ENCODE data around the gene LBR. TPM values are rescaled to one million over a fixed set of nuclear protein-coding genes. Genes with fewer than 3 reads are reported as not detected.

Gene LBR
- total and polyA plus RNA-seq, 2 experiments from 2014 or later = 50.6 to 91.3 TPM

DNA sequence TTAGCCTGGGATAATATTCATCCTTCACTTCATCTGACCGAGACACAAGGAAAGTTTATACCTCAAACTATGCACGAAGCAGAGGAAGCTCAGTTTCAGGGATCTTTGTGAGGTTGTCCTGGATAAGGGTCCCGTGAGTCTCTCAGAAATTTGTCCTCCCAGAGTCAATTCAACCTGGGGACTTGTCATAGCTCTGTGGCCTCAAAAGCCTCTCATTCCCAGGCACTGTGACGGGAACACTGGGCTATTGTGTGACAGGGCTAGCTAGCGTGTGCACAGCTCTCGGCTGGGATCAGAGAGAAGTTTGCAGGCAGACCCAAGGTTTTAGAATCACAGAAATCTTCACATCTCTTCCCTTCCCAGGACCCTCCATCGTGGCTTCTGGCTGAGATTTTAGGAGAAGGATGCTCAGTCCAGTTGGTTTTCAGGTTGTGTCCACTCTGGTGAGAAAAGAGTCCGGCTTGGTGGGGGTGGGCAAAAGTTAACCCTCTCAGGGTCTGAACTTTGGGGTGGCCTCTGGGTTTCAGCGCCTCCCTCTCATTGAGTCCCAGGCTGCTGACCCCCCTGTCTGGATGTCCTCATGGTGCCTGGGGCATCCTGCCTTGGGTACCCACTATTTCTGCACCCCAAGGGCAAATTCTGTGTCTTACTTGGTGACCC is 20.4 kb upstream of the LBR start:
- H3K9me3 Mint-ChIP-seq = no peaks in the 10 kb centered on the region
- DNase-seq (ENCODE audit: low spot score) = no peak

More for the DNA sequence above, 20.4 kb upstream of the LBR start:
- Histone ChIP-seq H3K4me3 (no peak overlapping the region), H3K4me1 (ENCODE audit: insufficient read depth) (peaks cover 13% of the 10 kb centered on the region), H3K79me2 (replicated peaks; ENCODE audit: insufficient read depth) (no peaks in the 10 kb centered on the region), H3K9me2 (ENCODE audit: insufficient read depth) (no peaks in the 10 kb centered on the region), H3K36me3 (ENCODE audit: insufficient read depth) (no peaks in the 10 kb centered on the region), H3K4me2 (no peak overlapping the region), H2AFZ (no peak overlapping the region), H4K20me1 (replicated peaks; ENCODE audit: insufficient read depth) (no peaks in the 10 kb centered on the region), H3K27ac (ENCODE audit: low read depth) (no peak overlapping the region), H3F3A (replicated peaks; ENCODE audit: low read depth) (no peaks in the 10 kb centered on the region), H3K27me3 (ENCODE audit: insufficient read depth) (no peaks in the 10 kb centered on the region)
- TF ChIP-seq EZH2 (IDR thresholded peaks at IDR 0.05; ENCODE audit: low read depth, unreplicated experiment) = no peak
- no peak for TF ChIP-seq NANOG (IDR thresholded peaks at IDR 0.05; ENCODE audit: borderline replicate concordance)
- no peak for TF ChIP-seq POLR2AphosphoS5 (IDR thresholded peaks at IDR 0.05; ENCODE audit: low read depth)
- no peak for TF ChIP-seq EZH2phosphoT487 (IDR thresholded peaks at IDR 0.05; ENCODE audit: unreplicated experiment)
- no peak for TF ChIP-seq ETS1 (IDR thresholded peaks at IDR 0.05)
- TF ChIP-seq CTCF (conservative IDR thresholded peaks at IDR 0.05; ENCODE audit: low read depth in 2 of 2) = no peak
- TF ChIP-seq, protein P1, sequence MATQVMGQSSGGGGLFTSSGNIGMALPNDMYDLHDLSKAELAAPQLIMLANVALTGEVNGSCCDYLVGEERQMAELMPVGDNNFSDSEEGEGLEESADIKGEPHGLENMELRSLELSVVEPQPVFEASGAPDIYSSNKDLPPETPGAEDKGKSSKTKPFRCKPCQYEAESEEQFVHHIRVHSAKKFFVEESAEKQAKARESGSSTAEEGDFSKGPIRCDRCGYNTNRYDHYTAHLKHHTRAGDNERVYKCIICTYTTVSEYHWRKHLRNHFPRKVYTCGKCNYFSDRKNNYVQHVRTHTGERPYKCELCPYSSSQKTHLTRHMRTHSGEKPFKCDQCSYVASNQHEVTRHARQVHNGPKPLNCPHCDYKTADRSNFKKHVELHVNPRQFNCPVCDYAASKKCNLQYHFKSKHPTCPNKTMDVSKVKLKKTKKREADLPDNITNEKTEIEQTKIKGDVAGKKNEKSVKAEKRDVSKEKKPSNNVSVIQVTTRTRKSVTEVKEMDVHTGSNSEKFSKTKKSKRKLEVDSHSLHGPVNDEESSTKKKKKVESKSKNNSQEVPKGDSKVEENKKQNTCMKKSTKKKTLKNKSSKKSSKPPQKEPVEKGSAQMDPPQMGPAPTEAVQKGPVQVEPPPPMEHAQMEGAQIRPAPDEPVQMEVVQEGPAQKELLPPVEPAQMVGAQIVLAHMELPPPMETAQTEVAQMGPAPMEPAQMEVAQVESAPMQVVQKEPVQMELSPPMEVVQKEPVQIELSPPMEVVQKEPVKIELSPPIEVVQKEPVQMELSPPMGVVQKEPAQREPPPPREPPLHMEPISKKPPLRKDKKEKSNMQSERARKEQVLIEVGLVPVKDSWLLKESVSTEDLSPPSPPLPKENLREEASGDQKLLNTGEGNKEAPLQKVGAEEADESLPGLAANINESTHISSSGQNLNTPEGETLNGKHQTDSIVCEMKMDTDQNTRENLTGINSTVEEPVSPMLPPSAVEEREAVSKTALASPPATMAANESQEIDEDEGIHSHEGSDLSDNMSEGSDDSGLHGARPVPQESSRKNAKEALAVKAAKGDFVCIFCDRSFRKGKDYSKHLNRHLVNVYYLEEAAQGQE (IDR thresholded peaks at IDR 0.05; ENCODE audit: unreplicated experiment) = no peak
- no peak for TF ChIP-seq STAT1 (IDR thresholded peaks at IDR 0.05; ENCODE audit: unreplicated experiment)
- TF ChIP-seq, protein P2, sequence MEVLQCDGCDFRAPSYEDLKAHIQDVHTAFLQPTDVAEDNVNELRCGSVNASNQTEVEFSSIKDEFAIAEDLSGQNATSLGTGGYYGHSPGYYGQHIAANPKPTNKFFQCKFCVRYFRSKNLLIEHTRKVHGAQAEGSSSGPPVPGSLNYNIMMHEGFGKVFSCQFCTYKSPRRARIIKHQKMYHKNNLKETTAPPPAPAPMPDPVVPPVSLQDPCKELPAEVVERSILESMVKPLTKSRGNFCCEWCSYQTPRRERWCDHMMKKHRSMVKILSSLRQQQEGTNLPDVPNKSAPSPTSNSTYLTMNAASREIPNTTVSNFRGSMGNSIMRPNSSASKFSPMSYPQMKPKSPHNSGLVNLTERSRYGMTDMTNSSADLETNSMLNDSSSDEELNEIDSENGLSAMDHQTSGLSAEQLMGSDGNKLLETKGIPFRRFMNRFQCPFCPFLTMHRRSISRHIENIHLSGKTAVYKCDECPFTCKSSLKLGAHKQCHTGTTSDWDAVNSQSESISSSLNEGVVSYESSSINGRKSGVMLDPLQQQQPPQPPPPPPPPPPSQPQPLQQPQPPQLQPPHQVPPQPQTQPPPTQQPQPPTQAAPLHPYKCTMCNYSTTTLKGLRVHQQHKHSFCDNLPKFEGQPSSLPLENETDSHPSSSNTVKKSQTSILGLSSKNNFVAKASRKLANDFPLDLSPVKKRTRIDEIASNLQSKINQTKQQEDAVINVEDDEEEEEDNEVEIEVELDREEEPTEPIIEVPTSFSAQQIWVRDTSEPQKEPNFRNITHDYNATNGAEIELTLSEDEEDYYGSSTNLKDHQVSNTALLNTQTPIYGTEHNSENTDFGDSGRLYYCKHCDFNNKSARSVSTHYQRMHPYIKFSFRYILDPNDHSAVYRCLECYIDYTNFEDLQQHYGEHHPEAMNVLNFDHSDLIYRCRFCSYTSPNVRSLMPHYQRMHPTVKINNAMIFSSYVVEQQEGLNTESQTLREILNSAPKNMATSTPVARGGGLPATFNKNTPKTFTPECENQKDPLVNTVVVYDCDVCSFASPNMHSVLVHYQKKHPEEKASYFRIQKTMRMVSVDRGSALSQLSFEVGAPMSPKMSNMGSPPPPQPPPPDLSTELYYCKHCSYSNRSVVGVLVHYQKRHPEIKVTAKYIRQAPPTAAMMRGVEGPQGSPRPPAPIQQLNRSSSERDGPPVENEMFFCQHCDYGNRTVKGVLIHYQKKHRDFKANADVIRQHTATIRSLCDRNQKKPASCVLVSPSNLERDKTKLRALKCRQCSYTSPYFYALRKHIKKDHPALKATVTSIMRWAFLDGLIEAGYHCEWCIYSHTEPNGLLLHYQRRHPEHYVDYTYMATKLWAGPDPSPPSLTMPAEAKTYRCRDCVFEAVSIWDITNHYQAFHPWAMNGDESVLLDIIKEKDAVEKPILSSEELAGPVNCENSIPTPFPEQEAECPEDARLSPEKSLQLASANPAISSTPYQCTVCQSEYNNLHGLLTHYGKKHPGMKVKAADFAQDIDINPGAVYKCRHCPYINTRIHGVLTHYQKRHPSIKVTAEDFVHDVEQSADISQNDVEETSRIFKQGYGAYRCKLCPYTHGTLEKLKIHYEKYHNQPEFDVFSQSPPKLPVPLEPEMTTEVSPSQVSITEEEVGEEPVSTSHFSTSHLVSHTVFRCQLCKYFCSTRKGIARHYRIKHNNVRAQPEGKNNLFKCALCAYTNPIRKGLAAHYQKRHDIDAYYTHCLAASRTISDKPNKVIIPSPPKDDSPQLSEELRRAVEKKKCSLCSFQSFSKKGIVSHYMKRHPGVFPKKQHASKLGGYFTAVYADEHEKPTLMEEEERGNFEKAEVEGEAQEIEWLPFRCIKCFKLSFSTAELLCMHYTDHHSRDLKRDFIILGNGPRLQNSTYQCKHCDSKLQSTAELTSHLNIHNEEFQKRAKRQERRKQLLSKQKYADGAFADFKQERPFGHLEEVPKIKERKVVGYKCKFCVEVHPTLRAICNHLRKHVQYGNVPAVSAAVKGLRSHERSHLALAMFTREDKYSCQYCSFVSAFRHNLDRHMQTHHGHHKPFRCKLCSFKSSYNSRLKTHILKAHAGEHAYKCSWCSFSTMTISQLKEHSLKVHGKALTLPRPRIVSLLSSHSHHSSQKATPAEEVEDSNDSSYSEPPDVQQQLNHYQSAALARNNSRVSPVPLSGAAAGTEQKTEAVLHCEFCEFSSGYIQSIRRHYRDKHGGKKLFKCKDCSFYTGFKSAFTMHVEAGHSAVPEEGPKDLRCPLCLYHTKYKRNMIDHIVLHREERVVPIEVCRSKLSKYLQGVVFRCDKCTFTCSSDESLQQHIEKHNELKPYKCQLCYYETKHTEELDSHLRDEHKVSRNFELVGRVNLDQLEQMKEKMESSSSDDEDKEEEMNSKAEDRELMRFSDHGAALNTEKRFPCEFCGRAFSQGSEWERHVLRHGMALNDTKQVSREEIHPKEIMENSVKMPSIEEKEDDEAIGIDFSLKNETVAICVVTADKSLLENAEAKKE (CRISPR knock-in tag; IDR thresholded peaks at IDR 0.05) = no peak
- no peak for TF ChIP-seq ZNF331 (CRISPR knock-in tag; IDR thresholded peaks at IDR 0.05; ENCODE audit: low read depth)
- TF ChIP-seq CREB1 (CRISPR knock-in tag; IDR thresholded peaks at IDR 0.05; ENCODE audit: low read depth) = no peak
- no peak for TF ChIP-seq ZNF114 (CRISPR knock-in tag; IDR thresholded peaks at IDR 0.05)
- TF ChIP-seq JUNB (IDR thresholded peaks at IDR 0.05; ENCODE audit: unreplicated experiment) = no peak
- ATAC-seq = no peak
- Mint-ChIP-seq H3K4me1 (peaks cover 32% of the 10 kb centered on the region), H3K27ac (no peak overlapping the region), H3K4me3 (no peak overlapping the region), H3K27me3 (ENCODE audit: insufficient read depth, low read depth, poor library complexity) (peaks cover 13% of the 10 kb centered on the region), H3K36me3 (ENCODE audit: low read depth) (no peaks in the 10 kb centered on the region)

Data from GM23338 (cell line).